Endothelial cell of umbilical vein (primary cell): ENCODE measurements around the gene PRR5. TPM values are rescaled to one million over a fixed set of nuclear protein-coding genes. Genes with fewer than 3 reads are reported as not detected.

Source experiments
- BruUV-seq: library from RNA; stranded (reverse); fragments of 400-500 nt; replicated peaks from 2 replicates; lab custom pipeline; 2021; lab: Mats Ljungman, UMichigan
- CTCF ChIA-PET: fragments of 300-600, 350-600 bp; sonication (Branson Sonifier 250); formaldehyde crosslinking; loops from one replicate; lab custom pipeline; 2021; ENCODE audit warnings: antibody characterized with exemption, inconsistent platforms; lab: Charles Lee
- POLR2A ChIA-PET: fragments of 300-600, 350-600 bp; sonication (Branson Sonifier 250); formaldehyde crosslinking; loops from one replicate; lab custom pipeline; 2021; ENCODE audit warnings: antibody characterized with exemption, inconsistent platforms; lab: Charles Lee
- DNase-seq: peaks from one replicate; pipeline ENCODE4 v3.0.0-alpha.2; 2011; ENCODE audit warnings: low read depth, low spot score
- FAIRE-seq: peaks from 2 replicates; lab custom pipeline; 2011; peaks lifted over from hg19 to GRCh38; lab: Jason Lieb, UNC
- H2AFZ ChIP-seq: 2 replicates; pipeline ENCODE4 v1.6.0; 2012; ENCODE audit warnings: low read depth, low read length, control low read depth, inconsistent platforms
- H3K27ac ChIP-seq: 2 replicates; pipeline ENCODE4 v1.5.1; 2011; ENCODE audit warnings: low read depth, mild to moderate bottlenecking, control low read depth, low read length, moderate library complexity; ENCODE audit not compliant: insufficient read depth
- H3K27me3 ChIP-seq, 2 experiments: 2 replicates each; pipeline versions ENCODE4 v1.6.0 to v1.6.1; 2011; ENCODE audit warnings: low read length in 2 of 2, mixed read lengths in 1 of 2; ENCODE audit not compliant: control insufficient read depth in 2 of 2, insufficient read depth in 2 of 2
- H3K36me3 ChIP-seq, 2 experiments: 2 replicates in 1 of 2; 3 replicates in 1 of 2; pipeline ENCODE4 v1.5.1; 2011; ENCODE audit warnings: low read length in 2 of 2, mild to moderate bottlenecking in 1 of 2, moderate library complexity in 1 of 2; ENCODE audit not compliant: control insufficient read depth in 2 of 2, insufficient read depth in 2 of 2; ENCODE audit errors: extremely low read depth in 1 of 2
- H3K4me1 ChIP-seq: 3 replicates; pipeline ENCODE4 v1.5.1; 2011; ENCODE audit warnings: mild to moderate bottlenecking, low read length; ENCODE audit not compliant: control insufficient read depth, insufficient read depth; ENCODE audit errors: extremely low read depth
- H3K4me2 ChIP-seq: 2 replicates; pipeline ENCODE4 v1.6.1; 2011; ENCODE audit warnings: low read length, control low read depth, mixed read lengths; ENCODE audit not compliant: insufficient read depth
- H3K4me3 ChIP-seq, 3 experiments: fragments of 200-600 bp in 1 of 3; sonication (generic), shearing (Covaris generic) in 1 of 3; replicated peaks in 1 of 3; 2 replicates each; pipeline ENCODE4 v1.5.1; 2011 to 2016; ENCODE audit warnings: control low read depth in 3 of 3, low read length in 3 of 3, mild to moderate bottlenecking in 2 of 3, inconsistent platforms in 1 of 3, low read depth in 1 of 3, moderate library complexity in 1 of 3; ENCODE audit not compliant: insufficient read depth in 1 of 3
- H3K79me2 ChIP-seq: 2 replicates; pipeline ENCODE4 v1.6.0; 2012; ENCODE audit warnings: low read length, inconsistent platforms; ENCODE audit not compliant: control insufficient read depth, insufficient read depth
- H3K9ac ChIP-seq: replicated peaks from 2 replicates; pipeline ENCODE3; 2011; ENCODE audit warnings: low read length, control low read depth; ENCODE audit not compliant: insufficient read depth; ENCODE audit errors: extremely low read depth
- H3K9me1 ChIP-seq: replicated peaks from 3 replicates; pipeline ENCODE4 v1.6.0; 2011; ENCODE audit warnings: mild to moderate bottlenecking, low read length; ENCODE audit not compliant: control insufficient read depth, insufficient read depth; ENCODE audit errors: extremely low read depth
- H3K9me3 ChIP-seq: replicated peaks from 2 replicates; pipeline ENCODE4 v1.5.1; 2012; ENCODE audit warnings: low read length, inconsistent platforms; ENCODE audit not compliant: control insufficient read depth, insufficient read depth
- H4K20me1 ChIP-seq: replicated peaks from 2 replicates; pipeline ENCODE3; 2011; ENCODE audit warnings: mild to moderate bottlenecking, low read length; ENCODE audit not compliant: control insufficient read depth, insufficient read depth; ENCODE audit errors: extremely low read depth
- EZH2 ChIP-seq: IDR thresholded peaks from 2 replicates; pipeline ENCODE4 v1.6.1; 2012; ENCODE audit warnings: borderline replicate concordance, low read depth, mild to moderate bottlenecking, moderate library complexity, low read length, inconsistent platforms; ENCODE audit not compliant: severe bottlenecking
- FOS ChIP-seq: IDR thresholded peaks from 2 replicates; pipeline ENCODE4 v1.6.1; 2011; ENCODE audit warnings: mild to moderate bottlenecking, low read length, moderate library complexity, borderline replicate concordance; ENCODE audit not compliant: insufficient read depth
- GATA2 ChIP-seq: IDR thresholded peaks from 2 replicates; pipeline ENCODE4 v1.7.0; 2011; ENCODE audit warnings: low read depth, mild to moderate bottlenecking, moderate library complexity, mixed read lengths, low read length; ENCODE audit not compliant: insufficient read length, insufficient read depth
- JUN ChIP-seq: IDR thresholded peaks from 2 replicates; pipeline ENCODE4 v1.6.1; 2011; ENCODE audit warnings: borderline replicate concordance, low read depth; ENCODE audit not compliant: insufficient read length, insufficient read depth
- MYC ChIP-seq: IDR thresholded peaks from one replicate; pipeline ENCODE4 v1.6.1; 2011; ENCODE audit warnings: mild to moderate bottlenecking, low read depth, low read length
- POLR2A ChIP-seq: IDR thresholded peaks from 2 replicates; pipeline ENCODE4 v1.6.1; 2012; ENCODE audit warnings: low read depth, mild to moderate bottlenecking, control low read depth, low read length
- POLR2AphosphoS5 ChIP-seq: IDR thresholded peaks from 2 replicates; pipeline ENCODE4 v1.6.1; 2012; ENCODE audit warnings: low read depth, mild to moderate bottlenecking, control low read depth, low read length, moderate library complexity; ENCODE audit not compliant: insufficient read depth
- dilution Hi-C: fragments of 300-500 bp; cut with MboI; formaldehyde crosslinking; loops from one replicate; pipeline ENCODE4 v1.15.0; 2019; ENCODE audit warnings: low sequenced_read_pairs; ENCODE audit not compliant: extremely low pct_ligation_motif_present
- intact Hi-C: fragments of 100-400 bp; cut with micrococcal nuclease; formaldehyde crosslinking; loops from one replicate; pipeline ENCODE4 v1.10.0; 2022
- polyA plus RNA-seq, 4 experiments: library from polyadenylated mRNA; depleted of rRNA in 3 of 4; stranded (reverse) in 3 of 4; unstranded in 1 of 4; fragments of >200 nt; gene quantifications; 2 replicates each; pipeline versions ENCODE4 v1.2.1 to v1.2.3, GENCODE V29; 2011 to 2012; ENCODE audit warnings: missing spikeins in 1 of 4
- total RNA-seq: library from RNA; stranded (reverse); gene quantifications from 2 replicates; pipeline ENCODE4 v1.2.3, GENCODE V29; 2021
- TF ChIP-seq, protein P1 (sequence below), 2 donors: IDR thresholded peaks; 1 replicate in 1 of 2; 2 replicates in 1 of 2; pipeline ENCODE4 v1.5.1; 2011; ENCODE audit warnings: low read length in 2 of 2, mild to moderate bottlenecking in 2 of 2, moderate library complexity in 2 of 2, control low read depth in 1 of 2, inconsistent platforms in 1 of 2, low read depth in 1 of 2; ENCODE audit not compliant: insufficient read depth in 1 of 2; ENCODE audit errors: extremely low read depth in 1 of 2
- TF ChIP-seq, protein P2 (sequence below): IDR thresholded peaks from 2 replicates; pipeline ENCODE4 v1.6.1; 2011; ENCODE audit not compliant: insufficient read depth, insufficient read length

Gene PRR5
- total and polyA plus RNA-seq, 2 donors (not counting 3 experiments of a cell fraction or from before 2014, with no cell fraction given) = 4.3 to 9.0 TPM

- no peaks in the 10 kb centered on the region for H4K20me1 ChIP-seq
- no TSS peak for BruUV-seq
- no peak overlapping the region for H2AFZ ChIP-seq
- H3K4me1 ChIP-seq = peaks cover 6% of the 10 kb centered on the region
- no peaks in the 10 kb centered on the region for H3K36me3 ChIP-seq
- ChIA-PET POLR2A (no interaction called here), CTCF (no interaction called here)
- H3K9me1 ChIP-seq = no peaks in the 10 kb centered on the region
- H3K9ac ChIP-seq = no peak overlapping the region
- dilution Hi-C loops (no loop called here), intact Hi-C loops (no loop called here)
- H3K27ac ChIP-seq = no peak overlapping the region
- DNase-seq (no peak), FAIRE-seq (no peak)
- TF ChIP-seq, protein P1, sequence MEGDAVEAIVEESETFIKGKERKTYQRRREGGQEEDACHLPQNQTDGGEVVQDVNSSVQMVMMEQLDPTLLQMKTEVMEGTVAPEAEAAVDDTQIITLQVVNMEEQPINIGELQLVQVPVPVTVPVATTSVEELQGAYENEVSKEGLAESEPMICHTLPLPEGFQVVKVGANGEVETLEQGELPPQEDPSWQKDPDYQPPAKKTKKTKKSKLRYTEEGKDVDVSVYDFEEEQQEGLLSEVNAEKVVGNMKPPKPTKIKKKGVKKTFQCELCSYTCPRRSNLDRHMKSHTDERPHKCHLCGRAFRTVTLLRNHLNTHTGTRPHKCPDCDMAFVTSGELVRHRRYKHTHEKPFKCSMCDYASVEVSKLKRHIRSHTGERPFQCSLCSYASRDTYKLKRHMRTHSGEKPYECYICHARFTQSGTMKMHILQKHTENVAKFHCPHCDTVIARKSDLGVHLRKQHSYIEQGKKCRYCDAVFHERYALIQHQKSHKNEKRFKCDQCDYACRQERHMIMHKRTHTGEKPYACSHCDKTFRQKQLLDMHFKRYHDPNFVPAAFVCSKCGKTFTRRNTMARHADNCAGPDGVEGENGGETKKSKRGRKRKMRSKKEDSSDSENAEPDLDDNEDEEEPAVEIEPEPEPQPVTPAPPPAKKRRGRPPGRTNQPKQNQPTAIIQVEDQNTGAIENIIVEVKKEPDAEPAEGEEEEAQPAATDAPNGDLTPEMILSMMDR (IDR thresholded peaks at IDR 0.05; ENCODE audit: extremely low read depth in 1 of 2, insufficient read depth in 1 of 2, low read depth in 1 of 2, low read length in 2 of 2) = no peak
- TF ChIP-seq, protein P2, sequence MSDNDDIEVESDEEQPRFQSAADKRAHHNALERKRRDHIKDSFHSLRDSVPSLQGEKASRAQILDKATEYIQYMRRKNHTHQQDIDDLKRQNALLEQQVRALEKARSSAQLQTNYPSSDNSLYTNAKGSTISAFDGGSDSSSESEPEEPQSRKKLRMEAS = no peak
- TF ChIP-seq JUN (no peak), MYC (no peak), POLR2A (no peak), POLR2AphosphoS5 (no peak), GATA2 (no peak), EZH2 (no peak), FOS (no peak)
- H3K4me3 ChIP-seq = no peak overlapping the region
- H3K27me3 ChIP-seq = no peaks in the 10 kb centered on the region
- no peaks in the 10 kb centered on the region for H3K79me2 ChIP-seq
- H3K9me3 ChIP-seq = no peaks in the 10 kb centered on the region
- no peak overlapping the region for H3K4me2 ChIP-seq
Measured at GRCh38 chr22:44719586-44720368, 17.8 kb downstream of the PRR5 start.
